ENCODE measurements around the gene KCNF1.

KCNF1 gene

DNA sequence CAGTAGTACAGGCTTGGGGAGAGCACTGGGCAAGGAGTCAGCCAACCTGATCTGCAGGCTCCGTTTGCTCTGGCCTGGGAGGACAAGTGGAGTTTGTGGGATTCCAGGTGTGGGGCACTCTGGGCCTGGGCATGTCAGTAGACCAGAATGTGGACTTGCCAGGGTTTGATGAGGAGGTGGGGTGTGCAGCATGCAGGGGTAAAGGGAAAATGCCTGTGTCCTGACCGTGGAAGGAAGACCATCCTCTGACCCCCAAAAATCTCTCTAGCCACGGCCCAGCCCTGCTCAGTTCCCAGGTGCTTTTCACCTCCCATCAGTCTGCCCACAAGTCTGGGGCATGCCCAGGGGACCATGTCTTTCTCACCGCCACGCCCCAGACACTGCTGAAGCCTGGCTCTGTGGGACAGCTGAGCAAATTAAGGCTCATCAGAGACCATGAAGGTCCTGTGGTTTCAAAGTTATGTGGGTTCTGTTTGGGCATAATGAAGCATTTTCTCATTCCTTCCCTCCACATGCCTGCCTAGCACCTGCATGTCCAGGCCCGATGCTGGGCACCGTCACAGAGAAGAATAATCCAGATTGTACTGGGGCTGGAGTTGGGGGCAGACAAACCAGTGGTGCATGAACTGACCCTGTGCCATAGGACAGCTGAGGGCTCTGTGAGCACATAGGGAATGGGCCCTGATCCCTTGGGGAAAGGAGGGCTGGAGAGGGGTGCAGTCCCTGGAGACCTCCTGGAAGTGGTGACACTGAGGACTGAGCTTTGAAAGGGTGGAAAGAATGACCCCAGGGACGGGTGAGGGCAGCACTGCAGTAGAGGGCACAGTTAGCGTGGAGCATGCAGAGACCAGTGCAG is 6.5 kb upstream of the KCNF1 start:
- no peak for DNase-seq

DNA sequence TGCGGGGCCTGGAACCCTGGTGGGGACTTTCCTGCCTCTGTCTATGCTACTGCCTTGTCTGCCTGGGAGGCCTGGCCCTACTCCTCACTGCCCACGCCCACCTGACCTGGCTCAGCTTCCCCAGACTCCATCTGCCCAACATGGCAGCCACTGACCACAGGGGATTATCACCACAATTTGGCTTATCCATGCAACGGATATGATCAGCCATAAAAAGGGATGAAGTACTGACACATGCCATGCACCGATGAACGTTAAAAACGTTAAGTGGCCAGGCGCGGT is 5.9 kb upstream of the KCNF1 start:
- no peak for DNase-seq

DNA sequence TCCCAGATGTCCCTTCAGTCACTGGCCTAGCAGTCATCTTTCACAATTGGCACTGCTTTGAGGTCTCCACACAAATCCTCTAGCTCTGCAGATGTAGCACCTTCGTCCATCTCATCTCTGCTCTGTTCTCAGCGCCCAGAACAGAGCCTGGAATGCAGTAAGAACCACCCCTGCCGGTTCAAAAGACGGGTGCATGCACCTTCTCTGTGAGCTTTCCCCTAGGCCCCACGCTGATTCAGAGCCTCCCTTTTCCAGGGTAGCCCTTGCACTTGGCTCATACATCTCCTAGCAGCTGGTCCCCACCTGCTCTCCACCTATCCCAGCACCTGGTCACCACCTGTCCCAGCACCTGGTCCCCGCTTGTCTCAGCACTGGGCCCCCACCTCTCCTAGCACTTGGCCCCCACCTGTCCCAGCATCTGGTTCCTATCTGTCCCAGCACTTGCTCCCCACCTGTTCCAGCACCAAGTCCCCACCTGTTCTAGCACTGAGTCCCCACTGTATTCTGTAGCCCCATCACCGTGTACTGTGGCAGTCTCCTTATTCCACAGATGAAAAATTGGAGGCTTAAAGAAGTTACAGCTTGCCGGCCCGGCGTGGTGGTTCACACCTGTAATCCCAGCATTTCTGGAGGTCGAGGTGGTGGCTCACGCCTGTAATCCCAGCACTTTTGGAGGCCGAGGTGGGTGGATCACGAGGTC is 4.7 kb upstream of the KCNF1 start:
- no peak for DNase-seq

DNA sequence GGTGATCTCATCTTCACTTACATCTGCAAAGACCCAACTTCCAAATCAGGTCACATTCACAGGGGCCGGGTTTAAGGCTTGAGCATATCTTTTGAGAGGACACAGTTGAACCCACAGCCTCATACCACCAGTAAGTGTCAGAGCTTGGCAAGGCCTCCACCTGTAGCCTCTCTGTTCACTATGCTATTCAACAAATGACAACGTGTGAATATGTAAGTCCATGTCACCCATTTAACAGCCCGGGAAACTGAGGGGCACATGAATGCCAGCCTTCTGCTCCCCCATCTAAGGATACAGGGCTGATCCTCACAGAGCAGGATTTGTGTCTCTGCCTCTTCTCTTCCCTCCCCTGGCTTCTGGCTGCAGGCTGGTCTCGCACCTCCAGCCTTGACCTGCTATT is 3.5 kb upstream of the KCNF1 start:
- DNase-seq, result no peak

DNA sequence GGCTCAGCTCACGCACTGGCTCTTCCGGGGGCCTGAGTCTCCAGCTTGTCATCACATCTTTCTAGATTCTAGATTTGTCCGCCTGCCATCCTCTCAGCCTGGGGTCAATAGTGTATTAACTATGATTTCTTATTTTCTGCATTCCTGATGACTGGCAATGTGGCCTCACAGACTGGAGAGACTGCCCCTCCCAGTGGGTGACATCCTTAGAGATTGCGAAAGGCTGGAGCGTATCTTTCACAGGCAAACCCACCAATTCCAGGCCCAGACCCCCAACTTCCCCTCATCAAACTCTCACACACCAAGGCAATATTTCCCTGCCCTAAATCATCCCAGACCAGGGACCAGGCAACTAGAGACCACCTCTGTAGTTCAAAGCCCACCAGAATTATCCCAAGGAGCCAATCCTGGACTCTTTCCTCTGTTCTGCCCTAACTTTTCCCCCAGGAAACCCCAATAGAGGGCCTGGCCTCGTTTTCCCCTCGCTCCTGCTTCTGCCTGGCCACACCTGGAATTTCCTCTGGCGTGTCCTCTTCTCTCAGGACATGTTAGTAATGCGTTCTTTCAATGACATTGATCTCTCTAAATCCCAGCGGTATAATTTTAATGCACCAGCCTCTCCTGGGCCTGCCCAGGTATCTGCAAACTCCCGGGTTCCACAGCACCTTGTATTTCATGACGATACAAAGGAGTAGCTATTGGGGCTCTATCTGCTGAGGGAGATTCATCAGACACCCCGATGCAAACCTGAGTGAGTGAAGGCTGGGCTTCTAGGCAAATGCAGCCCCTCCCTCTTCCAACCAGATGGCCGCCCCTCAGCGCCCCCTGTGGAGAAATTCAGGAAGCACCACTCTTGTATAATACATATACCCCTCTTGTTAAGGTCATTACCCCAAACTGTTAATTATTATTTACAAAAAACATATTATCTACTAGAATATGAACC is 2.4 kb upstream of the KCNF1 start:
- peak; percentile 8 for DNase-seq

DNA sequence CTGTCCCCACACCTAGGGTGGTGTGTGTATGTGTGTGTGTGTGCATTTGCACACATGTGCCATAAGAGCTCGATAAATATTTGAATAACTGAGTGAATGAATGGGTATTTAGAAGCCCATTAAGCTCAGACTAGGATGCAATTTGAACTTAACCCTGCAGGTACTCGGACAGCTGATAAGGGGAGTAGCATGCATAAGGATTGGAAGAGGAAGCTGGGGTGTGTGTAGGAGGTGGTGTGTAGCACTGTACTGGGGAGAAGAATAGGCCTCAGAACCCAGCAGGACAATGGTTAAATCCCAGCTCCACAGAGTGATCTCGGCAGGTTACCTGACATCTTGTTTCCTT is 1.8 kb upstream of the KCNF1 start:
- DNase-seq, result no peak

DNA sequence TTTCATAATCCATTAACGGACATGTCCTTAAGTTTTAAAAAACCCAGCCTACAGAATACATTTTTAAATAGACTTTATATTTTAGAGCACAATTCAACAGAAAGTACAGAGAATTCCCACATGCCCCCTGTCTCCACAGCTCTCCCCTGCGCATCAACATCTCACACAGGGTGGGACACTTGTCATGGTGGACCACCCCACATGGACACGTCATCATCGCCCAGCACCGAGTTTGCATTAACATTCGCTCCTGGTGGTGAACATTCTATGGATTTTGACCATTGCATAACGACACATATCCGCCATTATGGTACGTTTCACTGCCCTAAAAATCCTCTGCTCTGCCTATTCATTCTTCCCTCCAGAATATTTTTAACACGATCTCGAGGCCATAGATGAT is 1.1 kb upstream of the KCNF1 start:
- DNase-seq, result no peak

DNA sequence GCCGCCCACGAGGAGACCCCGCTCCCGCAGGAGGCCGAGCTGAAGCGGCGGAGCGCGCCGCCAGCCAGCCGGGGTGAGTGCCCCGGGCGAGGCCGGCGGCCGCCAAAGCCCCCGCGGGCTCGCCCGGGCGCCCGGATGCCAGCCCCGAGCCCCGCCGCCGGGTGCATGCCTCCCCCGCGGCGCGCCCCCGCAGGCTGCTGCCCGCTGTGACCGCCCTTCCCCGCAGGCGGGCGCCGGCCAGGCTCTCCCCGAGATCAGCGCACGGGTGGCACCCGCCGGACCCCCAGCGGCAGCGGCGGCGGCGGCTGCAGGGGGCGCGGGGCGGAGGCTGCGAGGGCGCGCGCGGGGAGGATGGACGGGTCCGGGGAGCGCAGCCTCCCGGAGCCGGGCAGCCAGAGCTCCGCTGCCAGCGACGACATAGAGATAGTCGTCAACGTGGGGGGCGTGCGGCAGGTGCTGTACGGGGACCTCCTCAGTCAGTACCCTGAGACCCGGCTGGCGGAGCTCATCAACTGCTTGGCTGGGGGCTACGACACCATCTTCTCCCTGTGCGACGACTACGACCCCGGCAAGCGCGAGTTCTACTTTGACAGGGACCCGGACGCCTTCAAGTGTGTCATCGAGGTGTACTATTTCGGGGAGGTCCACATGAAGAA is 470 bp downstream of the KCNF1 start:
- no peak for DNase-seq

DNA sequence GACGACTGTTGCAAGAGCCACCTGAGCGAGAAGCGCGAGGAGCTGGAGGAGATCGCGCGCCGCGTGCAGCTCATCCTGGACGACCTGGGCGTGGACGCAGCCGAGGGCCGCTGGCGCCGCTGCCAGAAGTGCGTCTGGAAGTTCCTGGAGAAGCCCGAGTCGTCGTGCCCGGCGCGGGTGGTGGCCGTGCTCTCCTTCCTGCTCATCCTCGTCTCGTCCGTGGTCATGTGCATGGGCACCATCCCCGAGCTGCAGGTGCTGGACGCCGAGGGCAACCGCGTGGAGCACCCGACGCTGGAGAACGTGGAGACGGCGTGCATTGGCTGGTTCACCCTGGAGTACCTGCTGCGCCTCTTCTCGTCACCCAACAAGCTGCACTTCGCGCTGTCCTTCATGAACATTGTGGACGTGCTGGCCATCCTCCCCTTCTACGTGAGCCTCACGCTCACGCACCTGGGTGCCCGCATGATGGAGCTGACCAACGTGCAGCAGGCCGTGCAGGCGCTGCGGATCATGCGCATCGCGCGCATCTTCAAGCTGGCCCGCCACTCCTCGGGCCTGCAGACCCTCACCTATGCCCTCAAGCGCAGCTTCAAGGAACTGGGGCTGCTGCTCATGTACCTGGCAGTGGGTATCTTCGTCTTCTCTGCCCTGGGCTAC is 1.2 kb downstream of the KCNF1 start:
- no peak for DNase-seq

DNA sequence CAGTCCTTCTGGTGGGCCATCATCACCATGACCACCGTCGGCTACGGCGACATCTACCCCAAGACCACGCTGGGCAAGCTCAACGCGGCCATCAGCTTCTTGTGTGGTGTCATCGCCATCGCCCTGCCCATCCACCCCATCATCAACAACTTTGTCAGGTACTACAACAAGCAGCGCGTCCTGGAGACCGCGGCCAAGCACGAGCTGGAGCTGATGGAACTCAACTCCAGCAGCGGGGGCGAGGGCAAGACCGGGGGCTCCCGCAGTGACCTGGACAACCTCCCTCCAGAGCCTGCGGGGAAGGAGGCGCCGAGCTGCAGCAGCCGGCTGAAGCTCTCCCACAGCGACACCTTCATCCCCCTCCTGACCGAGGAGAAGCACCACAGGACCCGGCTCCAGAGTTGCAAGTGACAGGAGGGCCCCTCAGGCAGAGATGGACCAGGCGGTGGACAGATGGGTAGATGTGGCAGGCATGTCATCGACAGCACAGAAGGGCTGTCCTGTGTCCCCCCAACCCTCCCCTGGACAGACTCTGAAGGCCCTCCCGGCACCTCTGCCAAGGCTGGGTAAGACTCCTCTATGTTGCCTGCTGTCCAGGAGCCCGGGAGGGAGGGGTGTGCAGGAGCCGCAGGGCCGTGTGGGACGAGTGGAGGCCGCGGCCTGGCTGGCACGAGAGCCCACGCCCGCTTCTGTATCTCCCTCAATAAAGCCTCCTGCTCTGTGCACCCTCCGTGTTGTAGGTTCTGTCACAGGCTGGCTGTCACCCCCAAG is 2.0 kb downstream of the KCNF1 start:
- no peak for DNase-seq

DNA sequence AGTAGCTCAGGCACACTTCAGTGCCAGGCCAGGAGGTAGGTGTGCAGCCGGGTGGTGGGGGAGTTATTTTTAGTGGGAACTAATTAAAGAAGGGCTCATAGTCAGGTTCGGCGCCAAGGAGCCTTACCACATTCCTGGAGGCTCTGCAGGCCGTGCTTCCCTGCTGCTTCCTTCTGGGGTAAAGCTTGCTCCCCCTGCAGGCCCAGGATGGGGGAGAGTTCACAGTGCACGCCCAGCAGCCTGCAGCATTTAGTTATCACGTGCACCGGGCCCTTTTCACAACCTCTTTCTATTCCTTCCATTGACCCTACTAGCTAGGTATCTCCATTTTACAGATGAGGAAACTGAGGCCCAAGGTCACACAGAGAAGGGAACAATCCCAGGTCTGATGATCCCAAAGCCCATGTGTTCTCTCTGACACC is 2.5 kb downstream of the KCNF1 start:
- no peak for DNase-seq

DNA sequence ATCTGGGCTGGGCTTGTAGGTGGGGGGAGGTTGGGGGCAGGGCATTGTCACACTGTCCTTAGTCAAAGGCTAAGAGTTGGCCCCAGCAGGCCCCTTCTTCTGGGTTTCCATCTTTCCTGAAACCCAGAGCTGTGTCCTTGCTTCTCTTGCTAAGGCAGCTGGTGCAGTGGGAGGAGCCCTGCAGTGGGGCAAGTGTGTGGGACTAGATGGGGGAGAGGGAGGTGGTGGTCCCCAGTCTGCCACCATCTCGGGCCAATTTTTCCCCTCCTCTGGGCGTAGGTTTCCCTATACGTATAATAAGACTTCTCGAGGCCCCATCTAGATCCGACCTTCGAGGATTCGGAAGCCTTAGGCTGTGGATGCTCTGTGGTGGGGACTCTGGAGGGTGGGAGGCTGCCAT is 3.5 kb downstream of the KCNF1 start:
- no peak for DNase-seq

DNA sequence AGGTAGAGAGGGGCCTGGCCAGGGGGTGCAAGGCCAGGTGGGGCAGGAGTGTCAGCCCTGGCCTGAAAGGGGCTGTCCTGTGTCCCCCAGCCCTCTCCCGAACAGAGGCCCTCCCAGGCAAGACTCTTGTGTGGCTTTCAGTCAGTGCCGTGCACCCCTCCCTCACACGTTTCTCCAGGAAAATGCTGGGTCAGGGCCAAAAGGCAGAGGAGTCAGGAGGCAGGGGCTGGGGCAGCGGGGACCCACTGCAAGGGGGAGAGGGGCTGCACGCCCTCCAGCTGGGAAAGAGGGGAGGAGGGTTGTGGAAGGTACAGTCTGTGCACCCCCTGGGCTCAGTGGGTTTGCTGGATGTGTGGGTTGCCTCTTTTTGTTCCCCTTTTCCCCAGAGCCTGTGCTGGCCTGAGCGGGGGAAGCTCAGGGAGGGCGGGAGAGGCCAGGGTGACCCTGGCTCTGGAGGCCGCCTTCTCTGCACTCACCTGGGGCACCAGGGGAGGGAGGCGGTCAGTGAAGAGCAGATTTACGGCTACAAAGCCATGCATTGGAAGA is 4.1 kb downstream of the KCNF1 start:
- no peak for DNase-seq

DNA sequence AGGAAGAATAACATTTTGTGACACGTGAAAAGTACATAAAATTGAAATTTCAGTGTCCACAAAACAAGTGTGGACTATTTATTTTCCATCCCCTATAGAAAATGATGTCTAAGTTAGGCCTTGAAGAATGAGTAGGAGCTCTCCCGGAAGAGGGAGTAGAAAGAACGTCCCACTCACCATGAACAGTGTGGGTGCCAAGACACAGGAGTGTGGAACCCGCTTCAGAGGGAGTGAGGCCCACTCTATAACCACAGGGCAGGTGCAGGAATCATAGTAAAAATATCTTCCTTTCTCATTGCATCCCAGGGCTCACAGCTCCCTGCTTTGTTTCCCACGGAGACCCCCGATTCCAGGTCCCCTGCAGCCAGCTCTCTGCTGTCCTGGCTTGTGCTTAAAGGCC is 5.2 kb downstream of the KCNF1 start:
- DNase-seq, result no peak

DNA sequence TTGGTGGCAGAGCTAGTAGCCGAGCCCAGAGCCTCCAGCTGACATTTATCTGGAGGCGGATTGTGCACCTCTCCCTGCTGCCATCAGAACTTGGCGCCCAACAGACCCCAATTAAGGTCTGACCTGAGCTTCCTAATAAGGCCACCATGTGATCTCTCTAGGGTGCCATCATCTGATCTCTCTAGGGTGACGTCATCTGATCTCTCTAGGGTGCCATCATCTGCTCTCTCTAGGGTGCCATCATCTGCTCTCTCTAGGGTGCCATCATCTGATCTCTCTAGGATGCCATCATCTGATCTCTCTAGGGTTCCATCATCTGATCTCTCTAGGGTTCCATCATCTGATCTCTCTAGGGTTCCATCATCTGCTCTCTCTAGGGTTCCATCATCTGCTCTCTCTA is 6.2 kb downstream of the KCNF1 start:
- no peak for DNase-seq

DNA sequence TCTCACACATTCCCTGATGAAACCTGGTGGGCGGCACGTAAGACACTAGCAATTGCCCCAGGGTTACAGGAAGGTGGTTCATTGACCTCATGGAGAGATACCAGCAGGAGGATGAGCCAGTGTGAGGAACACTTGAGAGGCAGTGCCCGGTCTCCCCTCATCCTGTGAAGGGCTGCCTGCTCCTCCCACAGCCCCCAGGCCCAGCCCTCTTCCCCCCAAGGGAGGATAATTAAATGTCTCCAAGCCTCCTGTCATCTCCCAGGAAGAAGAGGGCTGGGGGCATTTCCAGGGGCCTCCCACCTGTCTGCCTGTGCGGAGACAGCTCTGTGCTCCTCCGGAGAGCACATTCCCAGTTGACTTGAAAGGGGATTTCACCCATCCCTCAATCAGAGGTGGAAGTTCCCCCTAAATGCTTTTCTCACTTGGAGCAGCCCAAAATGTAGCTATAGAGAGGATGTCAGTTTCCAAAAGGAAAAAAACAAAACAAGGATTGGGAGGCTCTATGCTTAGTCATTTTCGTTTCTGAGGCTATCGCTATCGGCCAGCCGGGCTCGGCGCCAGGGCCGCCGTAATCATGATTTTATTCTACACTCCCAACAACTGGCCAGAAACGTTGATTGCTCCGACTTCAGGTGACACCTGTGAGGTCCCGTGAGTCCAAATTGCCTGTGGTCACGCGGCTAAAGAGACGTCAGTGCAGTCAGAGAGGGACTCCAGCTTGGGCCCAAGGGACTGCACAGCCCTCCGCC is 7.1 kb downstream of the KCNF1 start:
- no peak for DNase-seq

DNA sequence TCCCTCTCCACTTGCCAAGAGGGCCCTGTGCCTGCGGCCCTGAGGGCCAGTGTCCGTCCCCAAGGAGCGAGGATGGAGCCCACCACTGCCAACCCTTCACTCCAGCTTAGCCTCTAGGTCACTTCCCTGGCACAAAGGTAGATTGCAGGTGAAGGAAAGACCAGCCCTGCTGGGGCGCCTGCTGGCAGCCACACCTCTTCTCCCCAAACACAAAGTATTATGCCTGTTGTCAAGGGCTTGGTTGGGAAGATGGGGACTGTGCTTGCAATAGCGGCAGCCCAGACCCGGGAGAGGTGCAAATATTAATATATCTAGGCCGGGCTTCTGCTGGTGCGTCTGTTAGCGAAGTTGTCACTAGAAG is 7.7 kb downstream of the KCNF1 start:
- no peak for DNase-seq

DNA sequence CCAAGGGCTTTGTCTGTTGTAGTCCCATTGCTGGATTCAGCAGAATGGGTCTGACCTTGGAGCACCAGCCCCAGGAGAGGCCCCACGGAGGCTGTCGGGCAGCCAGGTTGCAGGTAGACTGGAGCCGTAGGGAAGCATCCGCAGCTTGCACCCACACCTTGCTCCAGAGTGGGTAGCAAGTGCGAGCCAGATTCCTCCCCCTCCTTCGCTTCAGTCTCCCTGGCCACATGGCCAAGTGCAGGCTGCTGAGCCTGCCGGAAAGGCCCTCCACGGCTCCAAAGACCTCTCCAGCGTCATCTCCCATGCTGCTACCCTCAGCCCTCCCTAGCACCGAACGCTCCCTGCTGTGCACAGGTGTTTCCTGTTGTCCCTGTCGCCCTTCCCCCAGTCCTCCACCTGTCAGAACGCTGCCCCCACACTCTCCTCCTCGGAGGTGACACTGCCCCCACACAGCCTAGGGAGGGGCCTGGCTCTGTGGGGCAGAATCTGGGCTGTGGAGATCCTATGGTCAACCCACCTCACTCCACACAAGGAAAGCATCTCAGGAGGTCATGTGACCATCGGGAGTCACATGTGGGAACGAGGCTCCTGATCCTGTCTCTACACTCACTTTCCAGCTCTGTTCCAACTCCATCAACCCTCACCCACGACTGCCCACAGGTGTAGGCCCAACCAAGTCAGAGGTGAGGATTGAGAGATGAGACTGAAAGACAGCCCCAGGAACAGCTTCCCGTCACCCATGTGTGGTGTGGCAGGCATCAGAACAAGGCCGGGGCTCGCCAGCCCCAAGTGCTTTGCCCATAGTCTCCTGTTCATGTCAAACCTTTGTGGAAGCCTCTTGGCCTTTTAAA is 8.3 kb downstream of the KCNF1 start:
- no peak for DNase-seq

DNA sequence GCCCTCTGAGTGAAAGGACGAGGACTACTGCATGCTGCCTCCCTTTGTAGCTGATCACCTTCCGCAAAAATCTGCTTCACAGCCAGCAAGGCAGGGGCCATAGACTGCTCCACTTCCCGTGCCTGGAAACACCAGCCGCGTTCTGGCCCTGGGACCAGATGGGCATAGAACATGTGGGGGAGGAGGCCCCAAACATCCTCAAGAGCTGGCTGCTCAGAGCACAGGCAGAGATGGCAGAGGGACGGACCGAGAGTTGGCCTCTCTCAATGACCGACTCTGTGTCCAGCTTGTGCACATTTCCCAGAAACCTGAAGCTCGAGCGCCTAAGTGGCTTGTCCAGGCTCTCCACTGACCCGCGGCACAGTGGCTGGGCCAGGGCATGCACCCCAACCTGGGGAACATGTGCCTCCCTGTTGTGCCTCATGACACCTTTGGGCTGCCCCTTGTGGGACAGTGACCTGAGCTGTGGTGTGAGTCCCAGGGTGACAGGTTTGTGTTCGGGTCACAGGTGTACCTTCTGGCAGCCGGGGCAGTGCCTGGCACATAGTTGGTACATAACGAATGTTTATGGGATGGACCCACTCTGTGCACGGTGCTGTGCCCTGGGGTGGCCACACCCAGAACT is 9.1 kb downstream of the KCNF1 start:
- no peak for DNase-seq

All from stimulated activated CD4-positive, alpha-beta T cell treated with anti-CD3 and anti-CD28 coated beads, Interleukin-12 subunit alpha, Interleukin-12 subunit beta, amount 100 ng/mL, for 4 hours (primary cell).